Measurements from ENCODE around the gene WDR93. TPM values are rescaled to one million over a fixed set of nuclear protein-coding genes. Genes with fewer than 3 reads are reported as not detected.
"Not testable (repeated sequence)": the region's sequence is repeated elsewhere in the genome, so short reads cannot be mapped to it uniquely, and the experiment has no call there.

WDR93 gene
- total RNA-seq, 1 donor from 2014 or later = not detected

DNA sequence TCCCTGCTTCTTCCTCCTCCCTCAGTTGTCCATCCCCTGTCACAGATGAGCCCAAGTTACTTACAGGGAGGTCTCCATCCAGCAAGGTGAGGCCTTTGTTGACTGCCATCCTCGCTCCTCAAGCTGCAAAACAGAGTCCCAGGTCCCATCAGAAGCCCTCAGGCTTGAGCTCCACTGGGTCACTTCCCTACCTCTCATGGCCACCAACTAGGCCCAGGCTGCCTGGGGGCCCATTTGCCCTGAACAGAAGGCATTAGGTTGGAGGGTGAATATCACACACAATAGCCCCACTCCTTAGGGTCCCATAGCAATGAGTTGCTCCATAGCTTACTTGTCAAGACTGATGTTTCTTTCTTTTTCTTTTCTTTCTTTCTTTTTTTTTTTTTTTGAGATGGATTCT, 13.2 kb upstream of the WDR93 start:
- peak; percentile 64 for DNase-seq (ENCODE audit: low spot score)

DNA sequence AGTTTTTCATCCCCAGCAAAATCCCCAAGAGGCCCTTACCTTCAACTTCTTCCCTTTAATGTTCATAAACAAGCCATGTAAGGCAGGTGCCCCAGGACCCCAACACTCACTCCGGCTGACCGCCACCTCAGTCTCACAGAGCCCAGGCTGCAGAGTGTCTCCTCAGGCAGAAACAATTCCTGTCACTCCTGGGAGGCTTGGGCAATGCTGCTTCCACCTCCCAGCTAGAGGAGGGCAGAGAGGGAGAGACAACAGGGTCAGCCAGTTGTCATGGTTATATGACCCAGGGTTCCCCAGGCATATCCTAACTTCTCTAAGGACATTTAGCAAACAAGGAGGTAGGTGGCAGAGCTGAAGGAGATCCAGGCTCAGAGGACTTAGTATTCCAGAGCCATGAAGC, 11.4 kb upstream of the WDR93 start, which contains the start of gene PLIN1:
Gene PLIN1 (minus strand): TSS at position 156 of the 400 bp plus-strand sequence. CDS start 1,878 bp downstream, outside the sequence.
- intact Hi-C loops (cut with DNase I) = no loop called here
- DNase-seq (ENCODE audit: low spot score) = no peak

More for the DNA sequence above, 13.2 kb upstream of the WDR93 start:
- intact Hi-C loops (cut with DNase I) = no loop called here

DNA sequence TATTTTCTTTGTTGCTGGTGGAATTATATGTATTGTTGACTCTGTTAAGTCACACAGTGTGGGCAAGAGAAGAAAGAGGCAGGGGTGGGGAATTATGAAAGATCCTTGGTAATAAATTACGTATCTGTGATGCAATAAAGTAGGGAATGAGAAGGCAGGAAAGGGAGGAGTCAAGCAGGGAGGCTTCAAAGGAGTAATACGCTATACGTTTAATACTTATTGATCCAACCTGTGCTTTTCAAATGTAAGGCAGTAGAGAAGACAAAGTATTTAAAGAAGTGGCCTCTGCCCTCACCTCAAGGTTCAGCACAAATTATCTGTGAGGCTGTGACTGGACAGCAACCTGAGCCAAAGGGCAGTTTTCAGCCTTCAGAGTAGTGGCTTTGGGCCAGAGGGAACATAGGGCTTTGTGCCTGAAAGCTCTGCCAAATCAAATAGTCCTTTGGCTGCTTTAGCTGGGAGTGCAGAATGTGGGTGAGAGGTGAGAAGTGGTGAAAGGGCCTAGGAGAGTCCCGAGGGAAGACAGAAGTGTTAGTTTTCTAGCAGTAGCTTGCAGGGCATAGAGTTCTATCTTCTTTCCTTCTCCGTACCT, 10.2 kb upstream of the WDR93 start:
- DNase-seq (ENCODE audit: low spot score) = no peak
- intact Hi-C loops (cut with DNase I) = loop anchor here (5.0 kb wide), 1 partner anchor 33 kb away; no protein-coding TSS in a partner anchor

DNA sequence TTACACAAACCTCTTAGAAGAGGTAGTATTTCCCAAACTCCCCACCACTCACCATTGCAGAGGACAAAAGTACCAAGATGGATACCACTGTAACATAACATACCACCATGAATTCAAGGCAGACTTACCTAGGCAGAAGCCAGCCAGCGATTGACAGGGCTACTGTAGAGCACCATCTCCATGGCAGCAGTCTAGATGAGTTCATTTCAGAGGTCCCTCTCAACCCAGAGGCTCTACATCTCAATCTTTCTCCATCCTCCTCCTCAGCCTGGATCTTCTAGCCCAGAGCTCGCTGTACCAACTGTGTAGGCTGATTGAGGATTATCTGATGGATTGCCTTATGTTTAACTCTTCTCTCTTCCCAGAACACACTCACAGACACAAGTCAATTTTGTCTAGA, 9.5 kb upstream of the WDR93 start:
- intact Hi-C loops (cut with DNase I) = loop anchor here (5.0 kb wide), 1 partner anchor 34 kb away; no protein-coding TSS in a partner anchor

DNA sequence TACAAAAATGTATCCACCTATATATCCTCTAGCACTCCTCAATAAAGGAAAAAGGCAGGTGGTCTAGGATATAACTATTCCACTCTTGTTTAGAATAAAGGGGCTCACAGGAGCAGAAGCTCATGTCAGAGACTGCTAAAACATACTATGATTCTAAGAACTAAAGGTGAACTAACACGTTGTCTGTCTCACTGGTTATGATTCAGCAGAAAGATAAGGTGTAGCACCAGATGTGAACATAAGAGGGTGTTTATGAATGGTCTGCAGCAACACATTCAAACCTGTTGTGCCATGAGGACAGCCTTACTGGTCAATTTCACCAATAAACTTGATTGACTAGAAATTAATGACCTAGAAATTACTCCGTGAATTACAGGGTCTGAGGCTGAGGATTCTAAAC, 4.6 kb upstream of the WDR93 start:
- DNase-seq (ENCODE audit: low spot score) = no peak
- intact Hi-C loops (cut with DNase I) = no loop called here

More for the DNA sequence above, 9.5 kb upstream of the WDR93 start:
- DNase-seq (ENCODE audit: low spot score) = no peak

DNA sequence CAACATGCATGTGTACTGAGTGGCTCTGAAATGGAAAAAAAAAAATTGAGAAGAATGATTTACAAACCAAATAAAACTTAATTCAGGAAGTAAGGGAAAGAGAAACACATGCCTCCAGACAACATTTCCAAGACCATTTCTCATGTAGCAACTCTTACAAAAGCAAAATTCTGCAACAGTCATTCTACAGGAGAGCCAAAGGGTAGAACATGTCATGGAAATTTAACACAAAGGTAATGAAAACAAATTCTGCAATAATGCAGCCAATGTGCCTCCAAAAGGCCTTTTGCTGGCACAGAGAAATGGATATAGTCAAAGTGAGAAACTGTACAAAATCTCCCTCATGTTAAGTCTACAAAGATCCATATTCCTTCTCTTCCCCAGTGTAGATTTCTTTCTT, 4.1 kb upstream of the WDR93 start:
- intact Hi-C loops (cut with DNase I) = no loop called here
- no peak for DNase-seq (ENCODE audit: low spot score)

DNA sequence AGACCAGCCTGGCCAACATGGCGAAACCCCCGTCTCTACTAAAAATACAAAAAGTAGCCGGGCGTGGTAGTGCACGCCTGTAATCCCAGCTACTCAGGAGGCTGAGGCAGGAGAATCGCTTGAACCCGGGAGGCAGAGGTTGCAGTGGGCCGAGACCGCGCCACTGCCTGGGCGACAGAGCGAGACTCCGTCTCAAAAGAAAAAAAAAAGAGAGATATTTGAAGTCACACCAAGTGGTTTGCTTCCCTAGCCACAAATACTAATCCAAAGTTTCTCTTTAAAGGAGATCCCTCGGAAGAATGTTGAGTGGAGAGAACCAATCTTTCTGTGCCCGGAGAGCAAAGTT, 708 bp upstream of the WDR93 start:
- intact Hi-C loops (cut with DNase I); DNase-seq (ENCODE audit: low spot score): not testable (repeated sequence)

DNA sequence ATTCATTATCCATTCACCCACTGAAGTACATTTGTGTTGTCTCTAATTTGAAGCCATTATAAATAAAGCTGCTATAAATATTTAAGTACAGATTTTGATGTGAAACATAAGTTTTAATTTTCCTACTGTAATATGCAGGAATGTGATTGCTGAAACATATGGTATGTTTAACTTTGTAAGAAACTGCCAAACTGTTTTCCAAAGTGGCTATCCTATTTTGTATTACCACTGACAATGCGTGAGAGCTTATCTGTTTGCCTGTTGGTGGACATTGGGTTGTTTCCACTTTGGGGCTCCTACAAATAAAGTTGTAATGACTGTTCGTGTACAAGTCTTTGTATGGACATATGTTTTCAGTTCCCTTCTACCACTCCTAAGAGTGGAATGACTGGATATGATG, 2.5 kb downstream of the WDR93 start:
- no peak for DNase-seq (ENCODE audit: low spot score)
- intact Hi-C loops (cut with DNase I) = no loop called here

DNA sequence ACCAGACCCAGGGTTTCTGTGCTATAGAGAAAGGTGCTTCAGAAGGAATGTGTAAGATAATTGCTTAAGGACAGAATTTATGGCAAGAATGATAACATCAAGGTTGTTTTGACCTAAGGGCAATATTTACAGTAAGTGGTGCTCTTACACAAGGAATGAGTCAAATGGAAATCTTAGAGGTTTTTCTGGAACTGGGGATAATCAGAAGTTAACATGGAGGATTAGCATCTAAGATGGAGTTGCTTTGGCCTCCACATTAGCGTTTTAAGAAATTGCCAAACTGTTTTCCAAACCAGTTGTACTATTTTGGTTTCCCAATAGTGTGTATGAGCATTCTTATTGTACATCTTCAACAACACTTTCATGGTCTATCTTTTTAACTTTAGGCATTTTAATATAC, 3.1 kb downstream of the WDR93 start:
- no peak for DNase-seq (ENCODE audit: low spot score)
- intact Hi-C loops (cut with DNase I) = no loop called here

DNA sequence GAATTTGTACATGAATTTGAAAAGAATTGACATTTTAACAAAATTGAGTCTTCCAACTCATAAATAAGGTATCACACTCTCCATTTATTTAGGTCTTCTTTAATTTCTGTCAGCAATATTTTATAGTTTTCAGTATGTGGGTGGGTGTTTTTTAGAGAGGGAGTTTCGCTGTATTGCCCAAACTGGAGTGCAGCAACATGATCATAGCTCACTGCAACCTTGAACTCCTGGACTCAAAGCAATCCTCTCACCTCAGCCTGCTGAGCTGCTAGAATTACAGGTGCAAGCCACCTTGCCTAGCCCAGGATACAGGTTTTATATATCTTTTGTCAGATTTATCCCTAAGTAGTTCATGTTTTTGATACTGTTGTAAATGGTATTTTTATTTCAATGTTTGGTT, 4.6 kb downstream of the WDR93 start:
- intact Hi-C loops (cut with DNase I) = no loop called here

DNA sequence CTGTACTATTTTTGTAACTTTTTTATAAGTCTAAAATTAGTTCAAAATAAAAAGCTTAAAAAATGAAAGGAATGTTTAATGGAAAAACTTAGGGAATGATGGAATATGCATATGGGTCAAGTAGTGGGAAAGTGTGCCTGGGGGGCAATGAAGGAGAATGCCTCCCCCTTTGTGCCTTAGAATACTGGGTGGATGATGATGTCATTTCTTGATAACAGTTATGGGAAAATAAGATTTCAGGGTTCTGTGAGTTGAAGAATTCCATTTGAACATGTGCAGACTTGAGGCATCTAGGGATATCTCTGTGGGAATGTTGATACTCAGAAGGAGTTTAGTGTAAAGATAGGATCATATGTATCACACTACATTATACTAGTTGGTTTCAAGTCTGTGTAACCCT, 13.8 kb downstream of the WDR93 start:
- intact Hi-C loops (cut with DNase I) = no loop called here
- no peak for DNase-seq (ENCODE audit: low spot score)

More for the DNA sequence above, 4.6 kb downstream of the WDR93 start:
- no peak for DNase-seq (ENCODE audit: low spot score)

DNA sequence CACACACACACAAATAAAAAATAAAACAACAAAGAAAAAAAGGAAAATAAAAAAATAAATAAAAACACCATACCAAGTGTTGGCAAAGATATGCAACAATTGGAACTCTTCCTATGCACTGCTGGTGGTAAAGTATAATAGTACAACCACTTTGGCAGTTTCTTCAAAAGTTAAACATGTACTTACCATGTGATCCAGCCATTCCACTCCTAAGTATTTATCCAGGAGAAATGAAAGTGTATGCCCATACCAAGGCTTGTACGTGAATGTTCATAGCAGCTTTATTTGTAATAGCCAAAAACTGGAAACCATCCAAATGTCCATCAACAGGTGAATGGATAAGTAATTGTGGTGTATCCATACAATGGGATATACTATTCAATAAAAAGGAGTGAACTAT, 17.0 kb downstream of the WDR93 start:
- no peak for DNase-seq (ENCODE audit: low spot score)
- intact Hi-C loops (cut with DNase I) = no loop called here

DNA sequence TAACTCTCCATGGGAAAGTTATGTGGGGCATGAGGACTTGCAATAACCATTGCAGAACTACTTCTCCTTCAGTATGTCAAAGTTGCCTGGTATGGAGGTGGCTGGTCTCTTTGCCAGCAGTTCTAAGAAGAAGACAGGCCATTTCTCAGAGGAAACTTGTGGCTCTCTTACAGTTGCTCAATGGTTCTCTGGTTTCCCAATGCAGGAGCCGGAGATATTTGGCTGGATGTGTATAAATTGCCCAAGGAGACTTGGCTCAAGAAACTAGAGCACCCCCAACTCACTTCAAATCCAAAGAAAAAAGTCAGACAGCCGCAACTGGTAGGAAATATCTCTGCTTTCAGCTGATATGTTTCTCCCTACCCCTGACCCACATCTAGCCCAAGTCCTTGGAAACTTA, 24.2 kb downstream of the WDR93 start:
- DNase-seq (ENCODE audit: low spot score) = no peak
- intact Hi-C loops (cut with DNase I) = no loop called here

DNA sequence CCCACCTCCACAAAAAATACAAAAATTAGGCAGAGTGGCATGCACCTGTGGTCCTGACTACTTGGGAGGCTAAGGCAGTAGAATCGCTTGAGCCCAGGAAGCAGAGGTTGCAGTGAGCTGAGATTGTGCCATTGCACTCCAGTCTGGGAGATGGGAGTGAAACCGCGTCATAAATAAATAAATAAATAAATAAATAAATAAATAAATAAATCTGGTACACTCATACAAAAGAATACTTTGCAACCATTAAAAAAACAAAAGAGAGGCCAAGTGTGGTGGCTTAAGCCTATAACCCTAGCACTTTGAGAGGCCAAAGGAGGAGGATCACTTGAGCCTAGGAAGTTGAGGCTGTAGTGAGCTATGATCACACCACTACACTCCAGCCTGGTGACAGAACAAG, 32.4 kb downstream of the WDR93 start:
- DNase-seq (ENCODE audit: low spot score) = no peak
- intact Hi-C loops (cut with DNase I) = no loop called here

DNA sequence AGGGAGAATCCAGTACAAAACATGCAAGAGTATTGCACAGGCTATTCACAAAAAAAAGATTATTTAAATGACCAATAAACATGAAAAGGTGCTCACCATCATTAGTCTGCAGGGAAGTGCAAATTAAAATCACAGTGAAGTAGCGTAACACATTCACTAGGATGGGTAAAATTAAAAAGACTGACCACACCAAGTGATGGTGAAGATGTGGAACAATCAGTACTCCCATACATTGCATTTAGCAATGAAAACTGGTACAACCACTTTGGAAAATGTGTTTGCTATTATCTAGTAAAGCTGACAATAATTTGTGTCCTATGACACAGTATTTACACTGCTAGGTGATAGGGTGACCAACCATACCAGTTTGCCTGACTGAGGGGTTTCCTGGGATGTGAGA, 34.0 kb downstream of the WDR93 start:
- intact Hi-C loops (cut with DNase I) = no loop called here

DNA sequence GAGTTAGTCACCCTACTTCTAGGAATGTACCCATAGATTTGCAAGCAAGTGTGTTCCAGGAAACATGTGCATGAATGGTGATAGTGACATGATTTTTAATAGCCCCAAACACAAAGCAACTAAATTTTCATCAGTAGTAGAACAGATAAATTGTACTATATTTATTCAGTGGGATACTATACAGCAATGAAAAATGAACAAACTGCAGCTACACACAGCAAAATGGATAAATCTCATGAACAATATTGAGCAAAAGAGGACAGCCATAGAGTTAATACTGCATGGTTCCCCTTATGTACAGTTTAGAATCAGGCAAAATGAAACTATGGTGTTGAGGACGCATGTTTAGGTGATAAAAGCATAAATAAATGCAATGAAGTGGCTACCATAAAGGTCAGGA, 34.5 kb downstream of the WDR93 start:
- DNase-seq (ENCODE audit: low spot score) = no peak
- intact Hi-C loops (cut with DNase I) = no loop called here

More for the DNA sequence above, 34.0 kb downstream of the WDR93 start:
- DNase-seq (ENCODE audit: low spot score) = no peak

DNA sequence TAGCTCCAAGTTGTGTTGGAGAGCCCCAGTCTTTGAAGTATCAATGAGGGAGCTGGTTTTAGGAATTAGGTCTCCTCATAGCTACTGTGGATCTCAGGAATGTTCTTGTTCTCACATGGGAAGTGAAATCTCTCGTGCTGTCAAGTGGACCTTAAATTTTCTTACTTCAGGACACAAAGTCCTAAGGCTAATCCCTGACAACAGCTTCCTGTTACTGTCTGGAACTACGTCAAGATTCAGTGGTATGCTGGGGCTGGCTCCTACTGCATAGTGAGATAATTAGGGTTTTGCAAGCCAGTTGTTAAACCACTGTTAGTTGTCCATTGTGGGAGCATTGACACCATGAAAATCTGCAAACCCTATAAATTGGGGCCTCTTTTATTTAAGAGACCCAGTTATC, 37.6 kb downstream of the WDR93 start:
- intact Hi-C loops (cut with DNase I) = no loop called here
- no peak for DNase-seq (ENCODE audit: low spot score)

DNA sequence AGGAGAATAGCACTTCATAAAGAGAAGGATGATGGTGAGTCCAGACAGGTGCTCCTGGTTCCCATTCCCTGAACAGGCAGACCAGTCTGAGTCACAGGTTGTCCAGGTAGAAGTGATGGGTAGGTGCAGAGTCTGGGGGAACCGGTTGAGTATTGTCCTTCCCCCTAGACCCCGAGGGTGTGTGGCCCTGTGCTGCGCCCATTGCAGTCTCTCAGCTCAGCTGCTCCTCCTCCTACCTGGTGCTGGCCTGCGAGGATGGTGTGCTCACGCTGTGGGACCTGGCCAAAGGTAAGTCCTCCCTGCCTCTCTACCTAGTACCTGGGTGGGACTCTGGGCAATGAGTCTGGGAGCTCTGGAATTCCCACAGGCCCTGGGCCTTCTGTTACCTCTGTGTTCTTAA, 40.7 kb downstream of the WDR93 start:
- no peak for DNase-seq (ENCODE audit: low spot score)
- intact Hi-C loops (cut with DNase I) = no loop called here

DNA sequence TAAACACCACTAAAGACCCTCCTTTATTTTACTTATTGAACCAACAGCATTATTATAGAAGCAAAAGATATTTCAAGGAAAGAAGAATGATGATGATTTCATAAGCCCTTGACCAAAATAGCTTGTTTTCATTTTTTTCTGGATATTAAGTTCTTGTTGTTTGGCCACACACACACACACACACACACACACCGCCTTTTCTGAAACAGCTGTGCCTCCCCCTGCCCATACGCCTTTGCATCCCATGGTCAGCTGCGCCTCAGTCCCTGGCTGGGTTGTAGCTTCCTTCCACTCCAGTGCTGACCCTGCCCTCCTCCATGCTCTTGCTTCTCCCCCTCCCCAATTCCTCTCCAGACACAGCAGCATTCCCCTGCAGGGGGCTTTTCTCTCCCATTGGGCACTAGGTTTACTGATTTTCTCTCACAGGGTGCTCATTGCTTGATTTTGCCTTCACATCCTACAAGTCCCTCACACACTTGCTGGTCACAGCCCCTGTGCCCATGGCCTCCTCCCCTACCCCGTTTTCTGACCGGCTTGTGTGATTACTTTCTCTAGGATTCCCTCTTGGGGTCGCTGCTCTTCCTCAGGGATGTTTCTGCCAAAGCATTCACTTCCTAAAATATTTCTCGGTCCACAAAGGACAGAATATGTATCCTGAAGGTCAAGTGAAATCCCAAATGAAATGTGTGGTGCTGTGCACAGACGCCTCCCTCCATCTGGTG, 42.0 kb downstream of the WDR93 start:
- no peak for DNase-seq (ENCODE audit: low spot score)
- intact Hi-C loops (cut with DNase I) = no loop called here

DNA sequence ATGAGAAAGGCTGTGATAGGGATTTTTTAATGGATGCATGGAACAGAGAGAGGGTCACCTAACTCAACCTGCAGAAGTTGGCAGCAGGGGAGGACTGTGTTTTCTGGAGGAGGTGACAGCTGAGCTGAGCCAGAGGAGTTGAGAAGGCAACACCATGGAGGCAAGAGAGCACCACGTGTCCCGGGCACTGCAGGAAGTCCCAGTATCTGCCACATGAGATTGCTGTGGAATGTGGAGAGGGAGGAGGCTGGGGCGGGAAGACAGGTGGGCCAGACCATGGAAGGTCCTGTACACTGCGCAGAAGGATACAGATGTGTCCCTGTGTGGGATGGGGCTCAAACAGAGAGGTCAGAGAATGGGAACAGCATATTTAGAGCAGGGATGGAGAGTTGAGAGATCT, 45.2 kb downstream of the WDR93 start:
- no peak for DNase-seq (ENCODE audit: low spot score)
- intact Hi-C loops (cut with DNase I) = loop anchor here (5.0 kb wide), 1 partner anchor 337 kb away; no protein-coding TSS in a partner anchor

DNA sequence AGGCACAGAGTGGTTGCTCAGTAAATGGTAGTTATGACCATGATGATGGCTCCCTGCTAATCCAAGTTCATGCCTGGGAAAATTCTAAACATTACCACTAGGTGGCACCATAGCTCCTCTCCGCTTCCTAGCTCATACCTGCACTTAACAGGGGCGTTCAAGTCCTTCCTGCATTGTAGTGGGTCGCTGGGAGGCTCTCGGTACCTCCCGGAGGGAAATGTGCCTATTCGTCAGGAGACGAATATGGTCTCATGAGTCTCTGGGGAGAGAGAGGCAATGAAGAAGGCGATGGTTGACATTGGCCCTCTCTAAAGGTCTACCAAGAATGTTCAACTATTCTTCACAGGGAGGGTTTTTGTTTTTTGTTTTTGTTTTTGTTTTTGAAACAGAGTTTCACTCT, 49.5 kb downstream of the WDR93 start:
- no peak for DNase-seq (ENCODE audit: low spot score)
- intact Hi-C loops (cut with DNase I) = loop anchor here (5.0 kb wide), 1 partner anchor 93 kb away; no protein-coding TSS in a partner anchor

Data from cardiac septum (tissue), 1 donor.